ENCODE data around the gene PAPOLB.

PAPOLB gene

GRCh38 chr7:4883372-4884144 lies 21.7 kb upstream of the PAPOLB start, which contains the start of gene RADIL:
Gene RADIL, minus strand, starts transcription at chr7:4883716. Its CDS starts 5,577 bp downstream, at chr7:4878139.
- peak; percentile 85 for TF ChIP-seq CTCF (IDR thresholded peaks at IDR 0.05; ENCODE audit: low read depth, low read length)
- peak; percentile 93 for DNase-seq (ENCODE audit: low read depth in 2 of 2)
- H3K4me3 ChIP-seq (replicated peaks in 1 of 2; ENCODE audit: low read depth in 2 of 2, low read length in 2 of 2): peak within 1 kb of the TSS; percentile 35 to 48

GRCh38 chr7:4883033-4883371 lies 21.2 kb upstream of the PAPOLB start:
- H3K4me3 ChIP-seq (replicated peaks in 1 of 2; ENCODE audit: low read depth in 2 of 2, low read length in 2 of 2): peak overlapping the region; percentile 35 to 48
- no peak for TF ChIP-seq CTCF (IDR thresholded peaks at IDR 0.05; ENCODE audit: low read depth, low read length)

GRCh38 chr7:4882169-4883032 lies 20.6 kb upstream of the PAPOLB start:
- peak; percentile 73 to 77 for DNase-seq (ENCODE audit: low read depth in 2 of 2)
- peak overlapping the region; percentile 35 to 48 for H3K4me3 ChIP-seq (replicated peaks in 1 of 2; ENCODE audit: low read depth in 2 of 2, low read length in 2 of 2)
- TF ChIP-seq CTCF (IDR thresholded peaks at IDR 0.05; ENCODE audit: low read depth, low read length): no peak

More at GRCh38 chr7:4883033-4883371, 21.2 kb upstream of the PAPOLB start:
- DNase-seq (ENCODE audit: low read depth in 2 of 2): no peak

- DNase-seq (ENCODE audit: low read depth in 2 of 2): peak in 1 of 2 donors; percentile 10
- H3K4me3 ChIP-seq (replicated peaks in 1 of 2; ENCODE audit: low read depth in 2 of 2, low read length in 2 of 2): no peak overlapping the region
- TF ChIP-seq CTCF (IDR thresholded peaks at IDR 0.05; ENCODE audit: low read depth, low read length): no peak
Measured at GRCh38 chr7:4880218-4880617, 18.4 kb upstream of the PAPOLB start.

- no peak overlapping the region for H3K4me3 ChIP-seq (replicated peaks in 1 of 2; ENCODE audit: low read depth in 2 of 2, low read length in 2 of 2)
- TF ChIP-seq CTCF (IDR thresholded peaks at IDR 0.05; ENCODE audit: low read depth, low read length): no peak
- DNase-seq (ENCODE audit: low read depth in 2 of 2): no peak
Measured at GRCh38 chr7:4879396-4880081, 17.7 kb upstream of the PAPOLB start.
